HK-2 (cell line): ENCODE results near the gene ANKRD44.
"Not testable (repeated sequence)": the region's sequence is repeated elsewhere in the genome, so short reads cannot be mapped to it uniquely, and the experiment has no call there.

ENCODE experiments used
- DNase-seq: peaks from one replicate; pipeline ENCODE4 v3.0.0-alpha.2; 2018; ENCODE audit not compliant: unreplicated experiment

Gene ANKRD44

GRCh38 chr2:197030090-197030489 is 280.5 kb downstream of the ANKRD44 start:
- no peak for DNase-seq

GRCh38 chr2:197028633-197029032 is 281.9 kb downstream of the ANKRD44 start:
- DNase-seq: no peak

- DNase-seq: peak; percentile 55
Measured at GRCh38 chr2:197028230-197028629, 282.4 kb downstream of the ANKRD44 start.

- no peak for DNase-seq
Measured at GRCh38 chr2:197024206-197024605, 286.4 kb downstream of the ANKRD44 start.

- DNase-seq: not testable (repeated sequence)
Measured at GRCh38 chr2:197020921-197021320, 289.7 kb downstream of the ANKRD44 start.

- no peak for DNase-seq
Measured at GRCh38 chr2:197013098-197013497, 297.5 kb downstream of the ANKRD44 start.

- no peak for DNase-seq
Measured at GRCh38 chr2:197011801-197012641, 298.6 kb downstream of the ANKRD44 start.

GRCh38 chr2:197011021-197011417 is 299.6 kb downstream of the ANKRD44 start:
- no peak for DNase-seq

- no peak for DNase-seq
Measured at GRCh38 chr2:197010200-197011020, 300.2 kb downstream of the ANKRD44 start.

- DNase-seq: not testable (repeated sequence)
Measured at GRCh38 chr2:197008741-197009341, 301.7 kb downstream of the ANKRD44 start.

- no peak for DNase-seq
Measured at GRCh38 chr2:197007716-197008628, 302.6 kb downstream of the ANKRD44 start.

- DNase-seq: no peak
Measured at GRCh38 chr2:197001921-197002320, 308.7 kb downstream of the ANKRD44 start.

GRCh38 chr2:196995757-196996314 is 314.7 kb downstream of the ANKRD44 start:
- no peak for DNase-seq

- no peak for DNase-seq
Measured at GRCh38 chr2:196994764-196995163, 315.8 kb downstream of the ANKRD44 start.

GRCh38 chr2:196993617-196994016 is 317.0 kb downstream of the ANKRD44 start:
- DNase-seq: no peak

GRCh38 chr2:196992466-196992865 is 318.1 kb downstream of the ANKRD44 start:
- DNase-seq: no peak

- DNase-seq: no peak
Measured at GRCh38 chr2:196990788-196991461, 319.7 kb downstream of the ANKRD44 start.

- no peak for DNase-seq
Measured at GRCh38 chr2:196990092-196990491, 320.5 kb downstream of the ANKRD44 start.

GRCh38 chr2:196989496-196989895 is 321.1 kb downstream of the ANKRD44 start:
- DNase-seq: no peak

- no peak for DNase-seq
Measured at GRCh38 chr2:196988639-196989038, 321.9 kb downstream of the ANKRD44 start.
